H1 (cell line): ENCODE measurements around the gene DEPDC1. TPM values are rescaled to one million over a fixed set of nuclear protein-coding genes. Genes with fewer than 3 reads are reported as not detected.

ENCODE experiments used
- CTCF ChIA-PET: fragments of 300-600 bp; sonication (Branson Sonifier 250); formaldehyde crosslinking; loops from one replicate; lab custom pipeline; 2021; ENCODE audit not compliant: partially characterized antibody; lab: Charles Lee
- POLR2A ChIA-PET: fragments of 300-600 bp; sonication (Branson Sonifier 250); formaldehyde crosslinking; loops from one replicate; lab custom pipeline; 2021; ENCODE audit warnings: inconsistent platforms; ENCODE audit not compliant: partially characterized antibody; lab: Charles Lee
- DNase-seq, 2 experiments: peaks; one replicate each; pipeline versions ENCODE4 v3.0.0 to v3.0.0-alpha.2; 2010 to 2022; ENCODE audit warnings: low spot score in 2 of 2, low read depth in 1 of 2, mixed read lengths in 1 of 2
- FAIRE-seq: peaks from 2 replicates; lab custom pipeline; 2011; peaks lifted over from hg19 to GRCh38; lab: Jason Lieb, UNC
- H2AFZ ChIP-seq: 2 replicates; pipeline ENCODE4 v1.8.1; 2012; ENCODE audit warnings: low read length, inconsistent platforms
- H2AK5ac ChIP-seq: 2 replicates; pipeline ENCODE4 v1.6.1; 2013; ENCODE audit warnings: low read depth, low read length
- H2BK120ac ChIP-seq: replicated peaks from 2 replicates; pipeline ENCODE3; 2013; ENCODE audit warnings: low read depth, low read length, inconsistent platforms
- H2BK12ac ChIP-seq: 2 replicates; pipeline ENCODE4 v1.6.1; 2013; ENCODE audit warnings: low read depth, low read length
- H2BK15ac ChIP-seq: 2 replicates; pipeline ENCODE4 v1.6.1; 2013; ENCODE audit warnings: low read length
- H2BK20ac ChIP-seq: 2 replicates; pipeline ENCODE4 v1.6.1; 2013; ENCODE audit warnings: low read length
- H2BK5ac ChIP-seq: 2 replicates; pipeline ENCODE4 v1.6.1; 2013; ENCODE audit warnings: low read depth, low read length
- H3K14ac ChIP-seq: 2 replicates; pipeline ENCODE4 v1.6.1; 2013; ENCODE audit warnings: inconsistent platforms; ENCODE audit not compliant: insufficient read length
- H3K18ac ChIP-seq: 2 replicates; pipeline ENCODE4 v1.6.1; 2013; ENCODE audit warnings: low read length; ENCODE audit errors: extremely low read depth
- H3K23ac ChIP-seq: 2 replicates; pipeline ENCODE4 v1.6.1; 2013; ENCODE audit warnings: inconsistent platforms; ENCODE audit not compliant: insufficient read length
- H3K23me2 ChIP-seq: 2 replicates; pipeline ENCODE4 v1.6.1; 2013; ENCODE audit warnings: low read depth, low read length
- H3K27ac ChIP-seq: 2 replicates; pipeline ENCODE4 v1.6.1; 2011; ENCODE audit warnings: low read depth, low read length, inconsistent platforms
- H3K27me3 ChIP-seq, 4 experiments: replicated peaks in 1 of 4; 1 replicate in 1 of 4; 2 replicates in 3 of 4; pipeline versions ENCODE4 v1.6.1 to v1.8.1; 2011 to 2013; ENCODE audit warnings: low read length in 3 of 4, mild to moderate bottlenecking in 3 of 4, inconsistent platforms in 2 of 4, mixed read lengths in 2 of 4, moderate library complexity in 1 of 4; ENCODE audit not compliant: control insufficient read depth in 3 of 4, insufficient read depth in 3 of 4; ENCODE audit errors: extremely low read depth in 1 of 4
- H3K36me3 ChIP-seq, 4 experiments: 2 replicates each; pipeline versions ENCODE4 v1.6.1 to v1.8.1; 2011 to 2013; ENCODE audit warnings: mild to moderate bottlenecking in 4 of 4, low read length in 3 of 4, moderate library complexity in 2 of 4, control low read depth in 1 of 4, inconsistent platforms in 1 of 4; ENCODE audit not compliant: insufficient read depth in 4 of 4, control insufficient read depth in 2 of 4
- H3K4ac ChIP-seq: replicated peaks from 2 replicates; pipeline ENCODE3; 2013; ENCODE audit warnings: low read length, low read depth, mixed read lengths, inconsistent platforms; ENCODE audit not compliant: insufficient read length
- H3K4me1 ChIP-seq, 4 experiments: replicated peaks in 1 of 4; 1 replicate in 1 of 4; 2 replicates in 3 of 4; pipeline versions ENCODE4 v1.6.1 to v1.8.1; 2011 to 2013; ENCODE audit warnings: low read length in 3 of 4, inconsistent platforms in 2 of 4, mixed read lengths in 1 of 4; ENCODE audit not compliant: insufficient read depth in 4 of 4, control insufficient read depth in 3 of 4
- H3K4me2 ChIP-seq, 2 experiments: 2 replicates each; pipeline versions ENCODE4 v1.6.1 to v1.8.1; 2011 to 2013; ENCODE audit warnings: low read depth in 2 of 2, low read length in 2 of 2, control low read depth in 1 of 2, inconsistent platforms in 1 of 2, mild to moderate bottlenecking in 1 of 2; ENCODE audit not compliant: insufficient read depth in 1 of 2
- H3K4me3 ChIP-seq, 4 experiments: fragments of 200-600, 300-600 bp in 1 of 4; sonication (generic), shearing (Covaris generic), sonication (Bioruptor Twin) in 1 of 4; 2 replicates each; pipeline versions ENCODE4 v1.5.1 to v1.8.1; 2011 to 2016; ENCODE audit warnings: low read length in 4 of 4, low read depth in 3 of 4, control low read depth in 2 of 4, inconsistent platforms in 2 of 4, mild to moderate bottlenecking in 2 of 4, mixed read lengths in 1 of 4, moderate library complexity in 1 of 4; ENCODE audit not compliant: insufficient read depth in 2 of 4; ENCODE audit errors: extremely low read depth in 1 of 4
- H3K56ac ChIP-seq: replicated peaks from 2 replicates; pipeline ENCODE3; 2013; ENCODE audit warnings: low read depth, mild to moderate bottlenecking, mixed read lengths, low read length, inconsistent platforms; ENCODE audit not compliant: insufficient read length
- H3K79me1 ChIP-seq: 2 replicates; pipeline ENCODE4 v1.6.1; 2013; ENCODE audit warnings: low read depth, low read length, control low read depth
- H3K79me2 ChIP-seq, 2 experiments: 2 replicates each; pipeline versions ENCODE4 v1.6.1 to v1.8.1; 2012 to 2013; ENCODE audit warnings: low read length in 2 of 2, mild to moderate bottlenecking in 2 of 2, inconsistent platforms in 1 of 2; ENCODE audit not compliant: insufficient read depth in 2 of 2, control insufficient read depth in 1 of 2
- H3K9ac ChIP-seq, 4 experiments: replicated peaks in 1 of 4; 1 replicate in 1 of 4; 2 replicates in 3 of 4; pipeline versions ENCODE4 v1.6.1 to v1.8.1; 2011 to 2013; ENCODE audit warnings: low read depth in 3 of 4, low read length in 3 of 4, control low read depth in 2 of 4, mild to moderate bottlenecking in 2 of 4, moderate library complexity in 2 of 4, inconsistent platforms in 1 of 4; ENCODE audit errors: extremely low read depth in 1 of 4
- H3K9me3 ChIP-seq, 2 experiments: 2 replicates each; pipeline versions ENCODE4 v1.6.1 to v1.8.1; 2012 to 2013; ENCODE audit warnings: mild to moderate bottlenecking in 2 of 2, moderate library complexity in 2 of 2, control low read depth in 1 of 2, inconsistent platforms in 1 of 2, low read depth in 1 of 2, low read length in 1 of 2, mixed read lengths in 1 of 2; ENCODE audit not compliant: insufficient read depth in 2 of 2
- H4K20me1 ChIP-seq, 2 experiments: replicated peaks in 1 of 2; 2 replicates each; pipeline versions ENCODE3 to v1.8.1; 2011 to 2013; ENCODE audit warnings: inconsistent platforms in 2 of 2, low read length in 2 of 2, mild to moderate bottlenecking in 1 of 2; ENCODE audit not compliant: insufficient read depth in 2 of 2, control insufficient read depth in 1 of 2
- H4K5ac ChIP-seq: 2 replicates; pipeline ENCODE4 v1.6.1; 2013; ENCODE audit warnings: low read length, low read depth, mixed read lengths, inconsistent platforms; ENCODE audit not compliant: insufficient read length
- H4K8ac ChIP-seq: 2 replicates; pipeline ENCODE4 v1.8.0; 2013; ENCODE audit warnings: mild to moderate bottlenecking, moderate library complexity, low read length, inconsistent platforms; ENCODE audit not compliant: insufficient read depth; ENCODE audit errors: extremely low read depth
- H4K91ac ChIP-seq: replicated peaks from 2 replicates; pipeline ENCODE3; 2013; ENCODE audit warnings: low read length, mixed read lengths, inconsistent platforms; ENCODE audit not compliant: insufficient read length
- CBX5 ChIP-seq: fragments of 300-800, 300-1000 bp; sonication (generic); IDR thresholded peaks from 2 replicates; pipeline ENCODE4 v1.7.1; 2016; ENCODE audit warnings: antibody characterized with exemption, low read length, low read depth
- CTBP2 ChIP-seq: IDR thresholded peaks from 2 replicates; pipeline ENCODE4 v1.7.0; 2011; ENCODE audit warnings: borderline replicate concordance, mild to moderate bottlenecking, moderate library complexity, mixed read lengths, low read length; ENCODE audit not compliant: insufficient read depth, insufficient read length
- EP300 ChIP-seq, 2 experiments: IDR thresholded peaks; 1 replicate in 1 of 2; 2 replicates in 1 of 2; pipeline ENCODE4 v1.6.1; 2011 to 2012; ENCODE audit warnings: low read depth in 2 of 2, low read length in 2 of 2, mild to moderate bottlenecking in 2 of 2, borderline replicate concordance in 1 of 2, inconsistent platforms in 1 of 2, moderate library complexity in 1 of 2
- EZH2 ChIP-seq: fragments of 200-600 bp; sonication (generic); IDR thresholded peaks from 2 replicates; pipeline ENCODE4 v1.7.1; 2012; ENCODE audit warnings: low read depth, mild to moderate bottlenecking, moderate library complexity, low read length, inconsistent platforms; ENCODE audit not compliant: severe bottlenecking
- GTF2F1 ChIP-seq: IDR thresholded peaks from 2 replicates; pipeline ENCODE4 v1.6.1; 2012; ENCODE audit warnings: low read depth, low read length, improper control_type of control experiment, borderline replicate concordance
- KDM1A ChIP-seq: fragments of 200-600, 300-600 bp; sonication (generic); IDR thresholded peaks from 2 replicates; pipeline ENCODE4 v1.7.1; 2016; ENCODE audit warnings: mild to moderate bottlenecking, low read length, borderline replicate concordance
- NRF1 ChIP-seq: IDR thresholded peaks from 2 replicates; pipeline ENCODE4 v1.6.1; 2011; ENCODE audit warnings: mild to moderate bottlenecking, low read depth, low read length, improper control_type of control experiment
- RBBP5 ChIP-seq: IDR thresholded peaks from 2 replicates; pipeline ENCODE4 v1.7.1; 2012; ENCODE audit warnings: low read depth, mild to moderate bottlenecking, inconsistent platforms, low read length, moderate library complexity, borderline replicate concordance
- RNF2 ChIP-seq: fragments of 200-900, 300-1000 bp; sonication (generic); IDR thresholded peaks from 2 replicates; pipeline ENCODE4 v1.7.1; 2016; ENCODE audit warnings: borderline replicate concordance, low read depth, mild to moderate bottlenecking, antibody characterized with exemption, low read length; ENCODE audit not compliant: poor library complexity, severe bottlenecking; ENCODE audit errors: missing control alignments
- SP2 ChIP-seq: IDR thresholded peaks from 2 replicates; pipeline ENCODE4 v1.6.1; 2012; ENCODE audit warnings: mild to moderate bottlenecking, low read length, inconsistent platforms
- SP4 ChIP-seq: IDR thresholded peaks from 2 replicates; pipeline ENCODE4 v1.6.1; 2012; ENCODE audit warnings: low read length, inconsistent platforms
- TAF7 ChIP-seq: optimal IDR thresholded peaks from 2 replicates; pipeline ENCODE3; 2011; ENCODE audit warnings: low read depth, mild to moderate bottlenecking, inconsistent platforms, low read length, moderate library complexity, borderline replicate concordance
- TCF12 ChIP-seq: IDR thresholded peaks from 2 replicates; pipeline ENCODE4 v1.6.1; 2011; ENCODE audit warnings: low read depth, mild to moderate bottlenecking, low read length
- YY1 ChIP-seq: IDR thresholded peaks from 2 replicates; pipeline ENCODE4 v1.6.1; 2011; ENCODE audit warnings: low read depth, mild to moderate bottlenecking, low read length
- WGBS, 2 experiments: shearing (Covaris generic) in 1 of 2; methylation state at CpG; one replicate each; pipeline versions ENCODE4 v1.1.6 to v1.1.7; 2013 to 2015; ENCODE audit warnings: low lambda C conversion rate in 2 of 2, mixed read lengths in 2 of 2, inconsistent platforms in 1 of 2, low coverage in 1 of 2, missing lambda C conversion rate in 1 of 2; ENCODE audit not compliant: insufficient replicate concordance in 2 of 2, insufficient coverage in 1 of 2, insufficient read length in 1 of 2; ENCODE audit errors: extremely low coverage in 1 of 2, missing lambda C conversion rate in 1 of 2; 5-methylcytosine and 5-hydroxymethylcytosine counted together
- polyA plus RNA-seq, 7 experiments: library from polyadenylated mRNA; depleted of rRNA in 3 of 7; stranded (reverse) in 5 of 7; unstranded in 2 of 7; fragments of >200 nt in 5 of 7; fragments of 200-250 nt in 2 of 7; gene quantifications; 1 replicate in 5 of 7; 2 replicates in 1 of 7; 4 replicates in 1 of 7; pipeline versions ENCODE4 v1.2.1 to v1.2.3, GENCODE V29; 2011 to 2013; ENCODE audit warnings: missing spikeins in 2 of 7, mixed read lengths in 2 of 7
- total RNA-seq: library from RNA; stranded (reverse); fragmentation: NEBNext Ultra II Directional; extraction: Animal tissue kit (Norgen Biotek cat#: 25700); gene quantifications from 2 replicates; pipeline ENCODE4 v1.2.1, GENCODE V29; 2021

DEPDC1 gene
- total and polyA plus RNA-seq, 2 of the 8 experiments (the other 6 are each of a cell fraction or from before 2014, with no cell fraction given) = 5.5 to 46.5 TPM

DNA sequence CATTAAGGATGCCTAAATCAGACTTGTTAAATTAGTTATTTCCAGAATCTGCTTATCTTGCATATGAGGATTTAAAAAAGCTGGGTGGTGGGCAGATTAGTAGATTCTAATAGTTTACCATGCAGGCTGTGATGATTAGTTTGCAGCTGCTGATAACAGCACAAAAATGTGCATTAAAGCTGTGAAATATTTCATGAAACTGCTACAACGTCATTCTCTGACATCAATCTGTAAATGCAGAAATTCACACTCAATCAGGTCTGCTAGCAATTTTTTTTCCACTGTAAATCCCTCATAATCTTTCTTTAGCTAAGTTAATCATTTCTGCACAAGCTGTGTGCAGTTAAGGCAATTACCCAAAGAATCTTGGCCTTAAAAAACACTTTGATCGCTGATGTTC is 37.8 kb downstream of the DEPDC1 start:
- no peak for FAIRE-seq
- CTCF ChIA-PET = interaction anchor here (1.2 to 1.7 kb wide), 3 partner anchors 10 to 17 kb away, joined by 3 to 7 read pairs (median 4); no protein-coding TSS in a partner anchor
- no peak for TF ChIP-seq YY1
- TF ChIP-seq EZH2 = no peak
- no peak for TF ChIP-seq CBX5
- no peak for TF ChIP-seq GTF2F1
- no peak for TF ChIP-seq TAF7
- TF ChIP-seq RBBP5 = no peak
- TF ChIP-seq SP4 = no peak
- no peak for TF ChIP-seq TCF12
- no peak for TF ChIP-seq RNF2
- TF ChIP-seq EP300 (IDR thresholded peaks at IDR 0.05; ENCODE audit: borderline replicate concordance in 1 of 2, low read depth in 2 of 2, low read length in 2 of 2) = no peak
- TF ChIP-seq KDM1A = no peak
- TF ChIP-seq NRF1 = no peak
- no peak for TF ChIP-seq CTBP2
- no peak for TF ChIP-seq SP2

More for the DNA sequence above, 37.8 kb downstream of the DEPDC1 start:
- Histone ChIP-seq H3K4me3 (no peak overlapping the region), H2BK120ac (no peak overlapping the region), H3K14ac (no peak overlapping the region), H2AK5ac (no peak overlapping the region), H3K9ac (no peak overlapping the region), H3K18ac (no peak overlapping the region), H3K79me1 (no peaks in the 10 kb centered on the region), H3K23me2 (no peaks in the 10 kb centered on the region), H4K91ac (no peak overlapping the region), H3K4ac (no peak overlapping the region), H3K9me3 (0 out of 4 replicates have a peak, but pooled peaks cover 0 to 3% of the 10 kb centered on the region in 2 experiments), H4K8ac (no peak overlapping the region), H3K4me2 (no peak overlapping the region), H3K79me2 (no peaks in the 10 kb centered on the region), H4K5ac (no peak overlapping the region), H3K36me3 (no peaks in the 10 kb centered on the region), H2BK15ac (no peak overlapping the region), H3K27me3 (no peaks in the 10 kb centered on the region), H2BK12ac (no peak overlapping the region), H3K4me1 (no peaks in the 10 kb centered on the region), H4K20me1 (no peaks in the 10 kb centered on the region), H3K27ac (no peak overlapping the region), H2AFZ (no peak overlapping the region), H3K56ac (no peak overlapping the region), H2BK20ac (no peak overlapping the region), H3K23ac (no peak overlapping the region), H2BK5ac (no peak overlapping the region)
- DNase-seq = no peak
- POLR2A ChIA-PET = no interaction called here
- WGBS, 2 experiments = 89% methylated on average over 2 of the region's 2 CpGs; no CpG with 5 or more reads in 1 of the 2 experiments
